ENCODE measurements around the gene STMND1.

The STMND1 gene

DNA sequence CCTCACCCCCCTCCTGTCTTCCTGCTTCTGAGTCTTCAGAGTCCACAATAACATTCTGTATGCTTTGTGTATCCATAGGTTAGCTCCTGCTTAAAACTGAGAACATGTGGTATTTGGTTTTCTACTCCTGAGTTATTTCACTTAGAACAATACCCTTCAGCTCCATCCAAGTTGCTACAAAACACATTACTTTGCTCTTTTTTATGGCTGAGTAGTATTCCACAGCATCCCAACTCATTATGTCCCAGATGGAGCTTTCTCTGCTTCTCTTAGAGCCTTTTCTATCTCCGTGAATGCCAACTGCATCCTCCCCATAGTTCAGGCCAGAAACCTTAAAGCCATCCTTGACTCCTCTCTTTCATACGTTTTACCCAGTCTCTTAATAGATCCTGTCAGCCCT, 55.8 kb downstream of the STMND1 start:
- in situ Hi-C loops (cut with HindIII; ENCODE audit: low sequenced_read_pairs): loop anchor here (25.0 kb wide), 2 partner anchors 430 to 655 kb away; no protein-coding TSS in a partner anchor

DNA sequence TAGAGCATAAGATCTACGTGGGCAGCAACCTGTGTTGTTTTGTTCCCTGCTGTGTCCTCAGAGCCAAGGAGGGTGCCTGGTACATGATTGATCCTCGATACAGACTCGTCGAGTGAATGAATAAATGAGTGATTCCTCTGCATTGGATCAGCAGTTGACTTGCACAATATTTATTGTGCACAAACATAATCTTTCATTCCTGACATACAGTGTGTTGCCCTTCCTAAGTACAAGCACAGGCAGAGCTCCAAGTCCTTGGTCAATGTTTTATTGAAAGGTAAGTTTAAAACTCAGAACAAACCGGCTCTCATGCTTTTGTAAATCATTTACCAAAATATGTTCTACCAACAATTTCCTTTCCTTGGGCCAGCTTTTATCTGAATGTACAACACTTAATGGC, 57.4 kb downstream of the STMND1 start:
- in situ Hi-C loops (cut with HindIII; ENCODE audit: low sequenced_read_pairs): loop anchor here (25.0 kb wide), 2 partner anchors 428 to 653 kb away; no protein-coding TSS in a partner anchor

DNA sequence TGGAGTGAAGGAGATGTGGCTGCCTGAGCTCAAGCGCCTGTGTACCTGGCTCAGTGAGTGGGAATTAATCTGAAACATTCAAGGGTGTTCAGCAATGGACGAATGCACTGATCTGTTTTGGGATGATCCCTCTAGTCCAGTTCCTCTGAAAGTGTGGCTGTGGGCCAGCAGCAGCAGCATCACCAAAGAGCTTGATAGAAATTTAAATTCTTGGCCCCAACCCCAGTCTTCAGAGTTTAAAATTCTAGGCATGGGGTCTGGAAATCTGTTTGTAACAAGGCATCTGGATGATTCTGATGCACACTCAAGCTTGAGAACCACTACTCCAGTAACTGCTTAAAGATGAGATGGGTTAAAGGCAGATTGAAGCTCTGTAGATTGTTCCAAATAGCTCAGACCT, 59.2 kb downstream of the STMND1 start:
- in situ Hi-C loops (cut with HindIII; ENCODE audit: low sequenced_read_pairs): loop anchor here (25.0 kb wide), 2 partner anchors 426 to 651 kb away; no protein-coding TSS in a partner anchor

- in situ Hi-C loops (cut with HindIII; ENCODE audit: low sequenced_read_pairs): loop anchor here (25.0 kb wide), 2 partner anchors 422 to 647 kb away; no protein-coding TSS in a partner anchor
These were observed 63.5 kb downstream of the STMND1 start for GRCh38 chr6:17165383-17165782.

DNA sequence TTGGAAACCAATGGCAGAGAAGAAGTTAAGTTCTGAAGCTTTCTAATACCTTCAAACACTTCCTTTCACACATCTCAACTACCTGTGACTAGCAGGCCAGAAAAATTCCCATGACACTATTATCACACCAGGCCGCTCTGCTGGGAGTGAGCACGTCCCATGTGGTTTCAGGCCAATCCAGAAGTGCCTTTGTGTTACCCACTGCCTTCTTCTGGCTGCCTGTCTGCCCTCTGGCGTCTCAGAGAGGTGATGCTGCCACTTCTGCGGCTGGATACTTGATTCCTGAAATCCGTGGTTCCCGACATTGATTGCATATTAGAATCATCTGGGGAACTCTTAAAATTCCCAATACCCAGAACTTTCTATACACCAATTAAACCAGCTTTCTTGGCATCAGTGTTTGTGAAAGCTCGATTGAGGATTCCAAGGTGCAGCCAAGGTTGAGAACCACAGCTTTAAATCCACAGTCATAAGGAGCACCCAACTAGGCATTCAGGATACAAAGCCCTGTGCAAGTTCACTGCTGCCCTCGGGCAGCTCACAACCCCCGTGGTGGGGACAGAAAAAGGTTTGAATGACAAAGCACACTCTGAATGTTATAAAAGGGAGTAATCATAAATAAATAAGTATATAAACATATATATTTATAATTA, 65.6 kb downstream of the STMND1 start:
- in situ Hi-C loops (cut with HindIII; ENCODE audit: low sequenced_read_pairs): loop anchor here (25.0 kb wide), 2 partner anchors 420 to 645 kb away; no protein-coding TSS in a partner anchor

GRCh38 chr6:17169291-17169690, 67.4 kb downstream of the STMND1 start:
- in situ Hi-C loops (cut with HindIII; ENCODE audit: low sequenced_read_pairs): loop anchor here (25.0 kb wide), 2 partner anchors 418 to 643 kb away; no protein-coding TSS in a partner anchor

GRCh38 chr6:17169711-17170110, 67.9 kb downstream of the STMND1 start:
- in situ Hi-C loops (cut with HindIII; ENCODE audit: low sequenced_read_pairs): loop anchor here (25.0 kb wide), 2 partner anchors 418 to 643 kb away; no protein-coding TSS in a partner anchor

GRCh38 chr6:17172836-17173470, 71.1 kb downstream of the STMND1 start:
- in situ Hi-C loops (cut with HindIII; ENCODE audit: low sequenced_read_pairs): loop anchor here (25.0 kb wide), 2 partner anchors 414 to 639 kb away; no protein-coding TSS in a partner anchor

GRCh38 chr6:17178326-17178725, 76.5 kb downstream of the STMND1 start:
- in situ Hi-C loops (cut with HindIII; ENCODE audit: low sequenced_read_pairs): no loop called here

DNA sequence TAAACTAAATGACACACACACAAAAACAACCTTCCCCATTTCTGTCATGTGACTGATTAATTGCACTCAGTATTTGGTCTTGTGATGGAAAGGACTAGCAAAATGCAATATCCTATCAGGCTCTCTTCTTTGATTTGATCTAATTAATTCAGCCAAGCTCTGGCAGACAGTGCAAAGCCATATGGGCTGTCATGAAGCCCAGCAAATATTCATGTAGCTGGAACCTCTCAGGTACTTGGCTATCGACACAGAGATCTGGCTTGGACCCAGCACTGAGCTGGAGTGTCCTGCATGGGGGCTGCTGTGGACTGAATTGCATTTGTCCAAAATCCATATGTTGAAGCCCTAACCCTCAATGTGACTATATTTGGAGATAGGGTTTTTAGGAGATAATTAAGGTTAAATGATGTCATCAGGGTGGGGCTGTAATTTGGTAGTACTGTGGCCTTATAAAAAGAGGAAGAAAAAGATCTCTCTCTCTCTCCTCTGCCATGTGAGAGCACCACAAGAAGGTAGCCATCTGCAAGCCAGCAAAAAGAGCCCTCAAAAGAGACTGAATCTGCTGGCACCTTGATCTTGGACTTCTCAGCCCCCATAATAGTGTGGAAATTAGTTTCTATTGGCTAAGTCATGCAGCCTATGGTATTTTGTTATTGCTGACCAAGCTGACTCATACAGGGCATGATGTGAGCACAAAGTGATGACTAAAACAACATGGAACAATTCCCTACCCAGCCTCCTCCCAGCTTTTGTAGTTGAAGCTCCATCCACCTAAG, 77.1 kb downstream of the STMND1 start:
- in situ Hi-C loops (cut with HindIII; ENCODE audit: low sequenced_read_pairs): no loop called here

DNA sequence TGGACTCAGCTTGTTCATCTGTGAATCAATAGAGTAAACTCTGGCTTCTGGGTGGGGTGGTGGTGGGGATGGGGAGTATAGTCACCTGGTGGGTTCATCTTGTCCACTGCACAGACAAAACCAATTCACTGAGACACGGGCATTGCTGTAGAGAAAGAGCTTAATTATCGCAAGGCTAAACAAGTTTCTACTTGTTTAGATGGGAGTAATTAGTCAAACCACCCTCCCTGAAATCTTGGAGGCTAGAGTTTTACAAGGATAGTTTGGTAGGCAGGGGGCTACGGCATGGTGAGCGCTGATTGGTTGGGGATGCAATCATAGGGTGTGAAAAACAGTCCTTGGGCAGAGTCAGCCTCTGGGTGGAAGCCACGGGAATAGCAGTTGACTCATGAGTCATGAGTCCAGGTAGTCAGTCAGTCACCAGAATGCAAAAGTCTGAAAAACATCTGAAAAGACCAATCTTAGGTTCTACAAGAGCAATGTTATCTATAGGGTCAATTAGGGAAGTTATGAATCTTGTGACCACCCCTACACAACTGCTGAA, 77.8 kb downstream of the STMND1 start:
- in situ Hi-C loops (cut with HindIII; ENCODE audit: low sequenced_read_pairs): no loop called here

All from DLD1 (cell line).